NK-92 (cell line): Measurements from ENCODE around the gene CCSER2.
"Not testable (repeated sequence)": the region's sequence is repeated elsewhere in the genome, so short reads cannot be mapped to it uniquely, and the experiment has no call there.

Source experiments
- DNase-seq: peaks from one replicate; lab custom pipeline; 2025; ENCODE audit not compliant: unreplicated experiment; lab: John Stamatoyannopoulos, UW

CCSER2 gene

DNA sequence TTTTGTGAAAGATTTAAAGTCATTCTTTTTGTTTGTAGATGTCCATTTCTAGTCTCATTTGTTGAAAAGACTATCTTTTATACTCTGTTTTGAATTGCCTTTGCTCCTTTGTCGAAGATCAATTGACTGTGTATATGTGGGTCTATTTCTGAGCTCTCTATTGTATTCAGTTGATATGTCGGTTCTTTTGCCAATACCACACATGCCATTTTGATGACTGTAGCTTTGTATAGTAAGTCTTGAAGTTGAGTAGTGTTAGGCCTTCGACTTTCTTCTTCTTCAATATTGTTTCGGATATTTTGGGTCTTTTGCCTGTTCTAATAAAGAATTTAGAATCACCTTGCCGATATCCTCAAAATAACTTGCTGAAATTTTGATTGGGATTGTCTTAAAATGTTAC lies 104.5 kb downstream of the CCSER2 start:
- no peak for DNase-seq

- DNase-seq = no peak
These were observed 112.4 kb downstream of the CCSER2 start for GRCh38 chr10:84440781-84441180.

DNA sequence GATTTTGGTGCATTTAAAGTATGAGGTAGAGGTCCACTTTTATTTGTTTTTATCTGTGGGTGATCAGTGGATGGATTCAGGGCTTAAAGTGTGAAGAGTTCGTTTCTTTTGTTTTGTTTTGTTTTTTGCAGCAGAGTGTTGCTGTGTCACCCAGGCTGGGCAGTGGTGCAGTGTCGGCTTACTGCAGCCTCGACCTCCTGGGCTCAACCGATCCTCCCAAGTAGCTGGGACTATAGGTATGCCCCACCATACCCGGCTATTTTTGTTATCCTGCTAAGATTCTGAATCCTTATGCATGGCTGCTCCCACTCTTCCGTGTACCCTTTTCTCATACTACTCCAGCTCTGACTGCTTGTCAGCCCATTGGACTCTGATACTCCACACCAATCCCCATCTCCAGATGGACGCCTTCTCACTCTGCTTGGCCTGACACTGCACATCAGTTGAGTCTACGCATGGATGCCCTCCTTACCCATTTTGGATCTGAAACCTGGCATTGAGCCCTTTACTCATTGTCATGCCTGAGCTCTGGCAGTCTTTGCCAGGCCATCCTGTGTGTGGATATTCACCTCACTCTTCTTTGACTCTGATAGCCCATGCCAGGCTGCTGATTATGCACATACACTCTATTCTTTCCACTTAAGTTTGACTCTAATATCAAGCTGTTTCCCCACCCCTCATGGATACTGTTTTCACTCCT lies 119.5 kb downstream of the CCSER2 start:
- no peak for DNase-seq

- not testable (repeated sequence) for DNase-seq
These were observed 121.0 kb downstream of the CCSER2 start for GRCh38 chr10:84449351-84449750.

DNA sequence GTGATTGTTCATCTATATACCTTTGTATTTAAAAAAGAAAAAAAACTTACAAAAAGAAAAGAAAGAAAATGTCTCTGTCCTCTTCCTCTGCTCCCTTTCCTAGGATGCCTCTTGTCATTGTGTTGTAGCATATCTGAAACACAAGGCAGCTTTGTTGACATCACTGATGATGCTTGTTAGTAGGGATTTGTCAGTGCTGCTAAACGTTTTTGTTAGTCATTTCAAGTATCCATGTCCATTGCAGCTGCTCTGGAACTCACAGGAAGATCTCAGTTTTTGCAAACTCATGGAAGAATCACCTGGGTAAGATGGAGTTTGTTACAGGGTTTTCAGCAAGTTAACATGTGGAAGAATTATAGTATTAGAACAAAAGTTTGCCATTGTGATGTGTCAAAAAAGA lies 123.6 kb downstream of the CCSER2 start:
- no peak for DNase-seq

- DNase-seq = no peak
These were observed 124.9 kb downstream of the CCSER2 start for GRCh38 chr10:84453303-84453702.

DNA sequence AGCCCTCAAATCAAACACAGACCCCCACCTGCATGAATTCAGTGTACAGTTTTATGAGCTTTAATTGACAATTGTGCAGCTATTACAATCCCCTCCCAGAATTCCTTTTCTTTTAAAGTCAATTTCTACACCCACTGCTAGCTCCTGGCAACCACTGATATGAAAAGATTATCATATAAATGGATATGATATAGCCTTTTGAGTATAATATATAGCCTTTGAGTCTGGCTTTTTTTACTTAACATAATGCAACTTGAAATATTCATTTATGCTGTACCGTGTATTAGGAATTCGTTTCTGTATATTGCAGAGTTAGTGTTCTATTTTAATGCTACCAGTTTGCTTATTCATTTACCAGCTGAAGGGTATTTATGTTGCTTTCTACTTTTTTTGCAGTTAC lies 127.7 kb downstream of the CCSER2 start:
- no peak for DNase-seq

DNA sequence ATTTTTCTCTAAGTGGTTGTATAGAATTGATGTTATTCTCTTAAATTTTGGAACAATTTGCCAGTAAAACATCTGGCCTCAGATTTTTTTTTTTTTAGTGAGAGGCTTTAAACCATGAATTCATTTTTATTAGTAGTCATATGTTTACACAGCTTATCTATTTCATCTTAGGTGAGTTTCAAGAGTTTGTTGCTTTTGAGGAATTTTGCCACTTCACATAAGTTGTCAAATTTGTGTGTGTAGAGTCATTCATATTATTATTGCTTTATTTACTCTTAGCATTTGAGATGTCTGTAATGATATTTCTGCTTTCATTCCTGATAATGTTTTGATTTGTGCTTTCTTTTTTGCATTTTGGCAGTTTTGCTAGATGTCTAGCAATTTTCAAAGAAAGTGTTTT lies 132.1 kb downstream of the CCSER2 start:
- no peak for DNase-seq

GRCh38 chr10:84469470-84469869 lies 141.1 kb downstream of the CCSER2 start:
- DNase-seq = no peak

- no peak for DNase-seq
These were observed 144.7 kb downstream of the CCSER2 start for GRCh38 chr10:84473136-84473535.

GRCh38 chr10:84477398-84478128 lies 149.2 kb downstream of the CCSER2 start:
- no peak for DNase-seq

DNA sequence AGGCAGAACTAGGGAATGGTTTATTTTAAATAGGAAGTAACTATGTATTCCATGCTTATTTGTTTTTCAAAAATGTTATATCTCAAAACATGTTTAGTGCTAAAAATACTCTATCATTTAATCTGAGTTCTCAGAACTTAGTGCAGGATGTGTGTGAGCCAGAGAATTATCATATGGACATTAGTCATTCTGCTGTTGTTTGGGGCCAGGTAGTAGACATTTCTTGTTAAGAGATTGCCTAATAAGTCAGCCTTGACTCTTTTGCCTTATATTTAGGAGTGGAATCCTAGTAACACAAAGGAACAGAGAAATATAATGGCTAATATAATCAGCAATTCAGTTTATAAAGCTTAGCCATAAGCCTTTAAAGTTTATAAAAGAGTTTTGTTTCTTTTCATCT lies 149.8 kb downstream of the CCSER2 start:
- no peak for DNase-seq

- no peak for DNase-seq
These were observed 150.3 kb downstream of the CCSER2 start for GRCh38 chr10:84478679-84479078.

GRCh38 chr10:84484541-84484940 lies 156.2 kb downstream of the CCSER2 start:
- no peak for DNase-seq

DNA sequence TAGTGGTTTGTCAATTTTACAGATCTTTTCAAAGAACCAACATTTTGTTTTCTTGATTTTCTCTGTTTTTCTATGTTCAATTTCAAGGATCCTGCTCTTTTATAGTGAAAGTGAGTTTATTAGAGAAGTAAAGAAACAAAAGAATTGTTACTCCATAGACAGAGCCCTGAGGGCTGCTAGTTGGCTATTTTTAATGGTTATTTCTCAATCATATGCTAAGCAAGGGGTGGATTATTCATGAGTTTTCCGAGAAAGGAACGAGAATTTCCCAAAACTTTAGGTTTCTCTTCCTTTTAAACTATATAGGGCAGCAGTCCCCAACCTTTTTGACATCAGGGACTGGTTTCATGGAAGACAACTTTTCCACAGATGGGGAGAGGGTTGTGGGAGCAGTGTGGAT lies 165.0 kb downstream of the CCSER2 start:
- DNase-seq = no peak

DNA sequence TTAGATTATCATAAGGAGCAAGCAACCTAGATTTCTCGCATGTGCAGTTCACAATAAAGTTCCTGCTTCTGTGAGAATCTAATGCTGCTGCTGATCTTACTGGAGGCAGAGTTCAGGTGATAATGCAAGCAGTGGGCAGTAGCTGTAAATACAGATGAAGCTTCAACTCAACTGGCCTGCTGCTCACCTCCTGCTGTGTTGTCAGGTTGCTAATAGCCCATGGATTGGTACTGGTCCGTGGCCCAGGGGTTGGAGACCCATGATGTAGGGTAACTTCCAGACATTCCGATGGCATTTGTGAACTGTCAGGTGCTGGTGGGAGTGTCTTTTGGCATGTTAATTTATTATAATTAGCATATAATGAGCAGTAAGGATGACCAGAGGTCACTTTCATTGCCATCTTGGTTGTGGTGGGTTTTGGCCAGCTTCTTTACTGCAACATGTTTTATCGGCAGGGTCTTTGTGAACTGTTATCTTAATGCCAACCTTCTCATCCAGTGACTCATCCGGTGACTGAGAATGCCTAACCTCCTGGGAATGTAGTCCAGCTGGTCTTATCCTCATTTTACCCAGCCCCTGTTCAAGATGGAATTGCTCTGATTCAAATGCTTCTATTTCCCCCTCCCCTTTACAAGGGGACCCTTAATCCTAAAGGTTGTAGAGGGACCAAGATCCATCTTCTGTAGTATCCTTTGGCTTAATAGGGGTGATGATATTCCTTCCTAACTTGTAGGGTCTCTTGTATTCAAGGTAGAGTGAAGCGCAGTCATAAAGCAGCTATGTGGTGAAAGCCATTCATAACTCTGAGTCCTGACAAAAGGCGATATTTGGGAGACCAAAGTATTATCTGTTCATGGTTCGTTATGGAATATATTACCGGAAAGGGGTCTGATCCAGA lies 165.8 kb downstream of the CCSER2 start:
- no peak for DNase-seq

DNA sequence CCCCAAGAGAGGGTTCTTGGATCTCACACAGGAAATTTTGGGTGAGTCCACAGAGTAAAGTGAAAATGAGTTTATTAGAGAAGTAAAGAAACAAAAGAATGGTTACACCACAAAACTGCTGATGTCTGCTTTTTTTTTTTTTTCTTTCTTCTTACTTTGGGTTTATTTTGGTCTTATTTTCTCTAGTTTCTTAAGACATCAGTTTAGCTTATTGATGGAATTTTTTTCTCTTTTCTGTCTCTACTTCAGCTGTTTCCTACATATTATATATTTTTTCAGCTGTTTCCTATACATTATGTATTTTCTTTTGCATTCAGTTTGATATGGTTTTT lies 166.4 kb downstream of the CCSER2 start:
- DNase-seq = no peak

- no peak for DNase-seq
These were observed 169.6 kb downstream of the CCSER2 start for GRCh38 chr10:84497978-84498377.

GRCh38 chr10:84499039-84499438 lies 170.7 kb downstream of the CCSER2 start:
- DNase-seq = not testable (repeated sequence)

- no peak for DNase-seq
These were observed 171.5 kb downstream of the CCSER2 start for GRCh38 chr10:84499846-84500245.

GRCh38 chr10:84510121-84510520 lies 181.7 kb downstream of the CCSER2 start:
- DNase-seq = no peak

GRCh38 chr10:84511106-84511505 lies 182.7 kb downstream of the CCSER2 start:
- no peak for DNase-seq
